HEK293 (cell line): Measurements from ENCODE around the gene AXL.

ENCODE experiments used
- FEZF1 ChIP-seq: fragments of 450-650 bp; formaldehyde crosslinking; IDR thresholded peaks from 2 replicates; pipeline ENCODE4 v1.5.1; 2016; ENCODE audit warnings: missing biosample characterization, missing genetic modification characterization
- GLI4 ChIP-seq: fragments of 450-650 bp; formaldehyde crosslinking; IDR thresholded peaks from 2 replicates; pipeline ENCODE4 v1.5.1; 2016; ENCODE audit warnings: missing biosample characterization, missing genetic modification characterization
- KLF10 ChIP-seq: fragments of 450-650 bp; IDR thresholded peaks from 2 replicates; pipeline ENCODE4 v1.5.1; 2018; ENCODE audit warnings: missing biosample characterization, mild to moderate bottlenecking, missing genetic modification characterization
- KLF8 ChIP-seq: fragments of 450-650 bp; formaldehyde crosslinking; IDR thresholded peaks from 2 replicates; pipeline ENCODE4 v1.5.1; 2016; ENCODE audit warnings: missing biosample characterization, missing genetic modification characterization
- KLF9 ChIP-seq: fragments of 450-650 bp; formaldehyde crosslinking; IDR thresholded peaks from 2 replicates; pipeline ENCODE4 v1.5.1; 2016; ENCODE audit warnings: missing biosample characterization, missing genetic modification characterization, low read depth
- MEIS1 ChIP-seq: sonication (generic); formaldehyde crosslinking; IDR thresholded peaks from 2 replicates; pipeline ENCODE4 v1.8.1; 2022; ENCODE audit warnings: missing genetic modification reagents, mild to moderate bottlenecking, borderline replicate concordance
- PRDM1 ChIP-seq: fragments of 450-650 bp; formaldehyde crosslinking; IDR thresholded peaks from 2 replicates; pipeline ENCODE4; 2016; ENCODE audit warnings: missing biosample characterization, missing genetic modification characterization
- ZEB2 ChIP-seq: fragments of 450-650 bp; formaldehyde crosslinking; IDR thresholded peaks from 2 replicates; pipeline ENCODE4 v1.5.1; 2016; ENCODE audit warnings: missing biosample characterization, missing genetic modification characterization
- ZFP3 ChIP-seq: fragments of 450-650 bp; formaldehyde crosslinking; IDR thresholded peaks from 2 replicates; pipeline ENCODE4 v1.5.1; 2016; ENCODE audit warnings: low read depth, missing biosample characterization, missing genetic modification characterization
- ZIC2 ChIP-seq: fragments of 450-650 bp; formaldehyde crosslinking; IDR thresholded peaks from 2 replicates; pipeline ENCODE4 v1.5.1; 2016; ENCODE audit warnings: missing biosample characterization, missing genetic modification characterization
- ZNF174 ChIP-seq: fragments of 450-650 bp; formaldehyde crosslinking; IDR thresholded peaks from 2 replicates; pipeline ENCODE4 v1.5.0; 2017; ENCODE audit warnings: missing biosample characterization, mild to moderate bottlenecking, missing genetic modification characterization
- ZNF211 ChIP-seq: fragments of 450-650 bp; formaldehyde crosslinking; IDR thresholded peaks from 2 replicates; pipeline ENCODE4 v1.5.1; 2016; ENCODE audit warnings: low read depth, missing biosample characterization, missing genetic modification characterization
- ZNF548 ChIP-seq: fragments of 450-650 bp; formaldehyde crosslinking; IDR thresholded peaks from 2 replicates; pipeline ENCODE4 v1.5.1; 2016; ENCODE audit warnings: missing biosample characterization, missing genetic modification characterization
- ZNF555 ChIP-seq: fragments of 450-650 bp; formaldehyde crosslinking; conservative IDR thresholded peaks from 2 replicates; pipeline ENCODE4 v1.5.1; 2017; ENCODE audit warnings: missing biosample characterization, mild to moderate bottlenecking, missing genetic modification characterization, inconsistent platforms
- ZNF610 ChIP-seq: fragments of 450-650 bp; formaldehyde crosslinking; IDR thresholded peaks from 2 replicates; pipeline ENCODE4 v1.5.1; 2016; ENCODE audit warnings: missing biosample characterization, missing genetic modification characterization, borderline replicate concordance
- ZNF621 ChIP-seq: fragments of 450-650 bp; formaldehyde crosslinking; IDR thresholded peaks from 2 replicates; pipeline ENCODE4 v1.5.1; 2017; ENCODE audit warnings: missing biosample characterization, missing genetic modification characterization
- ZNF670 ChIP-seq: fragments of 450-650 bp; formaldehyde crosslinking; IDR thresholded peaks from 2 replicates; pipeline ENCODE4 v1.5.1; 2016; ENCODE audit warnings: missing biosample characterization, missing genetic modification characterization, low read depth
- ZNF843 ChIP-seq: fragments of 450-650 bp; formaldehyde crosslinking; IDR thresholded peaks from 2 replicates; pipeline ENCODE4 v1.5.1; 2016; ENCODE audit warnings: missing biosample characterization, missing genetic modification characterization
- ZSCAN16 ChIP-seq: fragments of 450-650 bp; formaldehyde crosslinking; IDR thresholded peaks from 2 replicates; pipeline ENCODE4 v1.5.1; 2016; ENCODE audit warnings: missing biosample characterization, missing genetic modification characterization
- TF ChIP-seq, protein P1 (sequence below): fragments of 450-650 bp; formaldehyde crosslinking; optimal IDR thresholded peaks from 2 replicates; pipeline ENCODE3; 2016; ENCODE audit warnings: missing biosample characterization, mild to moderate bottlenecking, missing genetic modification characterization
- TF ChIP-seq, protein P2 (sequence below): fragments of 450-650 bp; formaldehyde crosslinking; IDR thresholded peaks from 2 replicates; pipeline ENCODE4 v1.5.1; 2016; ENCODE audit warnings: missing biosample characterization, missing genetic modification characterization
- TF ChIP-seq, protein P3 (sequence below): fragments of 450-650 bp; formaldehyde crosslinking; IDR thresholded peaks from 2 replicates; pipeline ENCODE4 v1.5.1; 2016; ENCODE audit warnings: missing biosample characterization, missing genetic modification characterization
- TF ChIP-seq, protein P4 (sequence below): fragments of 450-650 bp; formaldehyde crosslinking; conservative IDR thresholded peaks from 2 replicates; pipeline ENCODE4 v1.5.1; 2016; ENCODE audit warnings: low read depth, missing biosample characterization, missing genetic modification characterization
- TF ChIP-seq, protein P5 (sequence below): fragments of 450-650 bp; formaldehyde crosslinking; IDR thresholded peaks from 2 replicates; pipeline ENCODE4 v1.5.1; 2016; ENCODE audit warnings: missing biosample characterization, missing genetic modification characterization
- TF ChIP-seq, protein P6 (sequence below): fragments of 450-650 bp; formaldehyde crosslinking; IDR thresholded peaks from 2 replicates; pipeline ENCODE4 v1.5.1; 2017; ENCODE audit warnings: missing biosample characterization, missing genetic modification characterization

The AXL gene

DNA sequence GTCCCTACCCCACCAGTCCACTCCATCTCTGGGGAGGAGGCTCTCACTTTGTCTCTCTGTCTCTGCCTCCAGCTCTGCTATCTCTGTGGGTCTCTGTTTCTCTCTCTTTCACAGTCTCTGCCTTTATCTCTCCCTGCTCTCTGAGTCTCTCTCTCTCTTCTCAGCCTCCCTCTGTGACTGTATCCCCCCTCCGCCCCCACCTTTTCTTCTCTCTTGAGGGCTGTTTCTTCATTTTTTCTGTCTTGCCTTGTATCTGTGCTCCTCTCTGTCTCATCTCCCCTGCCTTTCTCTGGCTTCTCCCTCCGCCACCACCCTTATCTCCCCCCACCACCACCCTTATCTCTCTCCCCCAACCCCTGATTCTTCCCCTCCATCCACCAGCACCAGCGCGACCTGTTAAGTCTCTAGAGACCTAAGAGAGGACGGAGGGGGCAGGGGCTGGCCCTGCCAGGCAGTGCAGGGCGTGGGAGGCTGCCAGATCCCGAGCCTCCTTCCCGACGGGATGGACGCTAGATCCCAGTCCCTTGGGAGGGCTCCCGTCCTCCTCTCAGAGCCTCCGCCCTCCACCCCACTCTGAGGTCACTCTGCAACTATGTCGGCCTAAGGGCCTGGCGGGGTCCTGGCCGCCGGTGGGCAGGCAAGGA, 1.0 kb downstream of the AXL start (continued):
- TF ChIP-seq, protein P1, sequence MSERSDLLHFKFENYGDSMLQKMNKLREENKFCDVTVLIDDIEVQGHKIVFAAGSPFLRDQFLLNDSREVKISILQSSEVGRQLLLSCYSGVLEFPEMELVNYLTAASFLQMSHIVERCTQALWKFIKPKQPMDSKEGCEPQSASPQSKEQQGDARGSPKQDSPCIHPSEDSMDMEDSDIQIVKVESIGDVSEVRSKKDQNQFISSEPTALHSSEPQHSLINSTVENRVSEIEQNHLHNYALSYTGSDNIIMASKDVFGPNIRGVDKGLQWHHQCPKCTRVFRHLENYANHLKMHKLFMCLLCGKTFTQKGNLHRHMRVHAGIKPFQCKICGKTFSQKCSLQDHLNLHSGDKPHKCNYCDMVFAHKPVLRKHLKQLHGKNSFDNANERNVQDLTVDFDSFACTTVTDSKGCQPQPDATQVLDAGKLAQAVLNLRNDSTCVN (tag by site-specific recombination) = peak; percentile 8
- no peak for TF ChIP-seq ZNF548
- TF ChIP-seq FEZF1 (tag by site-specific recombination) = no peak
- TF ChIP-seq KLF8 (tag by site-specific recombination) = 0 out of 2 replicates have a peak, but pooled peaks have one; percentile 24
- no peak for TF ChIP-seq ZNF670
- TF ChIP-seq MEIS1 (CRISPR knock-in tag) = no peak
- no peak for TF ChIP-seq ZNF211
- TF ChIP-seq, protein P2, sequence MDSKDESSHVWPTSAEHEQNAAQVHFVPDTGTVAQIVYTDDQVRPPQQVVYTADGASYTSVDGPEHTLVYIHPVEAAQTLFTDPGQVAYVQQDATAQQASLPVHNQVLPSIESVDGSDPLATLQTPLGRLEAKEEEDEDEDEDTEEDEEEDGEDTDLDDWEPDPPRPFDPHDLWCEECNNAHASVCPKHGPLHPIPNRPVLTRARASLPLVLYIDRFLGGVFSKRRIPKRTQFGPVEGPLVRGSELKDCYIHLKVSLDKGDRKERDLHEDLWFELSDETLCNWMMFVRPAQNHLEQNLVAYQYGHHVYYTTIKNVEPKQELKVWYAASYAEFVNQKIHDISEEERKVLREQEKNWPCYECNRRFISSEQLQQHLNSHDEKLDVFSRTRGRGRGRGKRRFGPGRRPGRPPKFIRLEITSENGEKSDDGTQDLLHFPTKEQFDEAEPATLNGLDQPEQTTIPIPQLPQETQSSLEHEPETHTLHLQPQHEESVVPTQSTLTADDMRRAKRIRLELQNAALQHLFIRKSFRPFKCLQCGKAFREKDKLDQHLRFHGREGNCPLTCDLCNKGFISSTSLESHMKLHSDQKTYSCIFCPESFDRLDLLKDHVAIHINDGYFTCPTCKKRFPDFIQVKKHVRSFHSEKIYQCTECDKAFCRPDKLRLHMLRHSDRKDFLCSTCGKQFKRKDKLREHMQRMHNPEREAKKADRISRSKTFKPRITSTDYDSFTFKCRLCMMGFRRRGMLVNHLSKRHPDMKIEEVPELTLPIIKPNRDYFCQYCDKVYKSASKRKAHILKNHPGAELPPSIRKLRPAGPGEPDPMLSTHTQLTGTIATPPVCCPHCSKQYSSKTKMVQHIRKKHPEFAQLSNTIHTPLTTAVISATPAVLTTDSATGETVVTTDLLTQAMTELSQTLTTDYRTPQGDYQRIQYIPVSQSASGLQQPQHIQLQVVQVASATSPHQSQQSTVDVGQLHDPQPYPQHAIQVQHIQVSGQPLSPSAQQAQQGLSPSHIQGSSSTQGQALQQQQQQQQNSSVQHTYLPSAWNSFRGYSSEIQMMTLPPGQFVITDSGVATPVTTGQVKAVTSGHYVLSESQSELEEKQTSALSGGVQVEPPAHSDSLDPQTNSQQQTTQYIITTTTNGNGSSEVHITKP = peak; percentile 72
- TF ChIP-seq KLF10 (tag by site-specific recombination) = no peak
- TF ChIP-seq GLI4 (tag by site-specific recombination) = no peak
- TF ChIP-seq ZSCAN16 (tag by site-specific recombination) = no peak
- TF ChIP-seq, protein P3, sequence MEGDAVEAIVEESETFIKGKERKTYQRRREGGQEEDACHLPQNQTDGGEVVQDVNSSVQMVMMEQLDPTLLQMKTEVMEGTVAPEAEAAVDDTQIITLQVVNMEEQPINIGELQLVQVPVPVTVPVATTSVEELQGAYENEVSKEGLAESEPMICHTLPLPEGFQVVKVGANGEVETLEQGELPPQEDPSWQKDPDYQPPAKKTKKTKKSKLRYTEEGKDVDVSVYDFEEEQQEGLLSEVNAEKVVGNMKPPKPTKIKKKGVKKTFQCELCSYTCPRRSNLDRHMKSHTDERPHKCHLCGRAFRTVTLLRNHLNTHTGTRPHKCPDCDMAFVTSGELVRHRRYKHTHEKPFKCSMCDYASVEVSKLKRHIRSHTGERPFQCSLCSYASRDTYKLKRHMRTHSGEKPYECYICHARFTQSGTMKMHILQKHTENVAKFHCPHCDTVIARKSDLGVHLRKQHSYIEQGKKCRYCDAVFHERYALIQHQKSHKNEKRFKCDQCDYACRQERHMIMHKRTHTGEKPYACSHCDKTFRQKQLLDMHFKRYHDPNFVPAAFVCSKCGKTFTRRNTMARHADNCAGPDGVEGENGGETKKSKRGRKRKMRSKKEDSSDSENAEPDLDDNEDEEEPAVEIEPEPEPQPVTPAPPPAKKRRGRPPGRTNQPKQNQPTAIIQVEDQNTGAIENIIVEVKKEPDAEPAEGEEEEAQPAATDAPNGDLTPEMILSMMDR (tag by site-specific recombination) = no peak
- TF ChIP-seq, protein P4, sequence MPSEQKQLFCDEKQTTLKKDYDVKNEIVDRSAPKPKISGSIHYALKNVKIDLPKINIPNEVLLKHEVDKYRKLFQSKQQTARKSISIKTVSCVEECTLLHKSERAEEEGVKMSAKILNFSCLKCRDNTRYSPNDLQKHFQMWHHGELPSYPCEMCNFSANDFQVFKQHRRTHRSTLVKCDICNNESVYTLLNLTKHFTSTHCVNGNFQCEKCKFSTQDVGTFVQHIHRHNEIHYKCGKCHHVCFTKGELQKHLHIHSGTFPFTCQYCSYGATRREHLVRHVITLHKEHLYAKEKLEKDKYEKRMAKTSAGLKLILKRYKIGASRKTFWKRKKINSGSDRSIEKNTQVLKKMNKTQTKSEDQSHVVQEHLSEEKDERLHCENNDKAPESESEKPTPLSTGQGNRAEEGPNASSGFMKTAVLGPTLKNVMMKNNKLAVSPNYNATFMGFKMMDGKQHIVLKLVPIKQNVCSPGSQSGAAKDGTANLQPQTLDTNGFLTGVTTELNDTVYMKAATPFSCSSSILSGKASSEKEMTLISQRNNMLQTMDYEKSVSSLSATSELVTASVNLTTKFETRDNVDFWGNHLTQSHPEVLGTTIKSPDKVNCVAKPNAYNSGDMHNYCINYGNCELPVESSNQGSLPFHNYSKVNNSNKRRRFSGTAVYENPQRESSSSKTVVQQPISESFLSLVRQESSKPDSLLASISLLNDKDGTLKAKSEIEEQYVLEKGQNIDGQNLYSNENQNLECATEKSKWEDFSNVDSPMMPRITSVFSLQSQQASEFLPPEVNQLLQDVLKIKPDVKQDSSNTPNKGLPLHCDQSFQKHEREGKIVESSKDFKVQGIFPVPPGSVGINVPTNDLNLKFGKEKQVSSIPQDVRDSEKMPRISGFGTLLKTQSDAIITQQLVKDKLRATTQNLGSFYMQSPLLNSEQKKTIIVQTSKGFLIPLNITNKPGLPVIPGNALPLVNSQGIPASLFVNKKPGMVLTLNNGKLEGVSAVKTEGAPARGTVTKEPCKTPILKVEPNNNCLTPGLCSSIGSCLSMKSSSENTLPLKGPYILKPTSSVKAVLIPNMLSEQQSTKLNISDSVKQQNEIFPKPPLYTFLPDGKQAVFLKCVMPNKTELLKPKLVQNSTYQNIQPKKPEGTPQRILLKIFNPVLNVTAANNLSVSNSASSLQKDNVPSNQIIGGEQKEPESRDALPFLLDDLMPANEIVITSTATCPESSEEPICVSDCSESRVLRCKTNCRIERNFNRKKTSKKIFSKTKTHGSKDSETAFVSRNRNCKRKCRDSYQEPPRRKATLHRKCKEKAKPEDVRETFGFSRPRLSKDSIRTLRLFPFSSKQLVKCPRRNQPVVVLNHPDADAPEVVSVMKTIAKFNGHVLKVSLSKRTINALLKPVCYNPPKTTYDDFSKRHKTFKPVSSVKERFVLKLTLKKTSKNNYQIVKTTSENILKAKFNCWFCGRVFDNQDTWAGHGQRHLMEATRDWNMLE (tag by site-specific recombination) = no peak
- TF ChIP-seq ZNF174 (tag by site-specific recombination) = no peak
- TF ChIP-seq ZNF610 (tag by site-specific recombination) = no peak
- no peak for TF ChIP-seq ZFP3 (tag by site-specific recombination)
- TF ChIP-seq PRDM1 (tag by site-specific recombination) = no peak
- no peak for TF ChIP-seq ZEB2 (tag by site-specific recombination)
- TF ChIP-seq, protein P5, sequence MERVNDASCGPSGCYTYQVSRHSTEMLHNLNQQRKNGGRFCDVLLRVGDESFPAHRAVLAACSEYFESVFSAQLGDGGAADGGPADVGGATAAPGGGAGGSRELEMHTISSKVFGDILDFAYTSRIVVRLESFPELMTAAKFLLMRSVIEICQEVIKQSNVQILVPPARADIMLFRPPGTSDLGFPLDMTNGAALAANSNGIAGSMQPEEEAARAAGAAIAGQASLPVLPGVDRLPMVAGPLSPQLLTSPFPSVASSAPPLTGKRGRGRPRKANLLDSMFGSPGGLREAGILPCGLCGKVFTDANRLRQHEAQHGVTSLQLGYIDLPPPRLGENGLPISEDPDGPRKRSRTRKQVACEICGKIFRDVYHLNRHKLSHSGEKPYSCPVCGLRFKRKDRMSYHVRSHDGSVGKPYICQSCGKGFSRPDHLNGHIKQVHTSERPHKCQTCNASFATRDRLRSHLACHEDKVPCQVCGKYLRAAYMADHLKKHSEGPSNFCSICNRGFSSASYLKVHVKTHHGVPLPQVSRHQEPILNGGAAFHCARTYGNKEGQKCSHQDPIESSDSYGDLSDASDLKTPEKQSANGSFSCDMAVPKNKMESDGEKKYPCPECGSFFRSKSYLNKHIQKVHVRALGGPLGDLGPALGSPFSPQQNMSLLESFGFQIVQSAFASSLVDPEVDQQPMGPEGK (tag by site-specific recombination) = peak; percentile 58
- TF ChIP-seq, protein P6, sequence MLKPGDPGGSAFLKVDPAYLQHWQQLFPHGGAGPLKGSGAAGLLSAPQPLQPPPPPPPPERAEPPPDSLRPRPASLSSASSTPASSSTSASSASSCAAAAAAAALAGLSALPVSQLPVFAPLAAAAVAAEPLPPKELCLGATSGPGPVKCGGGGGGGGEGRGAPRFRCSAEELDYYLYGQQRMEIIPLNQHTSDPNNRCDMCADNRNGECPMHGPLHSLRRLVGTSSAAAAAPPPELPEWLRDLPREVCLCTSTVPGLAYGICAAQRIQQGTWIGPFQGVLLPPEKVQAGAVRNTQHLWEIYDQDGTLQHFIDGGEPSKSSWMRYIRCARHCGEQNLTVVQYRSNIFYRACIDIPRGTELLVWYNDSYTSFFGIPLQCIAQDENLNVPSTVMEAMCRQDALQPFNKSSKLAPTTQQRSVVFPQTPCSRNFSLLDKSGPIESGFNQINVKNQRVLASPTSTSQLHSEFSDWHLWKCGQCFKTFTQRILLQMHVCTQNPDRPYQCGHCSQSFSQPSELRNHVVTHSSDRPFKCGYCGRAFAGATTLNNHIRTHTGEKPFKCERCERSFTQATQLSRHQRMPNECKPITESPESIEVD = no peak
- no peak for TF ChIP-seq ZIC2 (tag by site-specific recombination)
- no peak for TF ChIP-seq ZNF843 (tag by site-specific recombination)
- no peak for TF ChIP-seq ZNF621 (tag by site-specific recombination)
- no peak for TF ChIP-seq KLF9
- TF ChIP-seq ZNF555 = no peak
